HG02870 (cell line): ENCODE data around the gene CAB39.

Experiments used
- ATAC-seq: cut with Tn5 transposase; IDR thresholded peaks from one replicate; pipeline ENCODE4 v1.9.1; 2021; ENCODE audit warnings: mild to moderate bottlenecking, moderate library complexity; ENCODE audit not compliant: unreplicated experiment

The CAB39 gene

GRCh38 chr2:230849633-230850357 is 137.2 kb downstream of the CAB39 start:
- ATAC-seq, result no peak

DNA sequence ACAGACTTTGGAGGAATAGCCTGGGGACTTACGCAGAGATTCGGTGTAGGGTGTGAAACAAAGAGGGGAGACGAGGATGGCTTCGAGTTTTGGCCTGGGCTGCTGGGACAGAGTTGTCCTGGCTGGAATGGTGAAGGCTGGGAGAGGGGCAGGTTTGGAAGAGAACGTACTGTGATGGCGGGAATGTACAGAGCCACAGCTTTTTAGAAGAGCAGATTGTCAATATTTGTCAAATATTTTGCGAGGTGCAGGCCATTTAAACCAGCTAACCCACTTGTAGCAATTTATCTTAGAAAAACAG is 137.7 kb downstream of the CAB39 start:
- ATAC-seq, result no peak

DNA sequence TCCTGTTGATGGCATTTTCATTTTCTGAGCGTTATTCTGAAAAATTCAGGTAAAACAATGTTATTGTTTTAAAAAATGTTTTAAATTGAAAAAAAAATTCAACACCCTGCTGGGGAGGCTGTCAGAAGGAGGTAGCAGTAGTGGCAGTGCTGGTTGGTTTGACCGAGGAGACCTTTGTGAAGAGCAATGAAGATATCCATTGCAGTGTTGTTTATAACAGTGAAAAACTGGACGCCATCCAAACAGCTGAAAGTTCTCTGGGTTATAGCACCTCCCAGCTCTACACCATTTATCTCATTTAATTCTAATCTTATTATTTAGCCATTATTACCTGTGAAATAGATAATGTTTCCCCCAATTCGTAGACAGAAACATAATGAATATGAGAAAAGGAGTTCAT is 139.5 kb downstream of the CAB39 start:
- ATAC-seq, result no peak

- no peak for ATAC-seq
Measured at GRCh38 chr2:230861552-230862255, 149.1 kb downstream of the CAB39 start.

GRCh38 chr2:230862292-230862691 is 149.7 kb downstream of the CAB39 start:
- ATAC-seq, result no peak

- no peak for ATAC-seq
Measured at GRCh38 chr2:230863031-230863430, 150.4 kb downstream of the CAB39 start.

DNA sequence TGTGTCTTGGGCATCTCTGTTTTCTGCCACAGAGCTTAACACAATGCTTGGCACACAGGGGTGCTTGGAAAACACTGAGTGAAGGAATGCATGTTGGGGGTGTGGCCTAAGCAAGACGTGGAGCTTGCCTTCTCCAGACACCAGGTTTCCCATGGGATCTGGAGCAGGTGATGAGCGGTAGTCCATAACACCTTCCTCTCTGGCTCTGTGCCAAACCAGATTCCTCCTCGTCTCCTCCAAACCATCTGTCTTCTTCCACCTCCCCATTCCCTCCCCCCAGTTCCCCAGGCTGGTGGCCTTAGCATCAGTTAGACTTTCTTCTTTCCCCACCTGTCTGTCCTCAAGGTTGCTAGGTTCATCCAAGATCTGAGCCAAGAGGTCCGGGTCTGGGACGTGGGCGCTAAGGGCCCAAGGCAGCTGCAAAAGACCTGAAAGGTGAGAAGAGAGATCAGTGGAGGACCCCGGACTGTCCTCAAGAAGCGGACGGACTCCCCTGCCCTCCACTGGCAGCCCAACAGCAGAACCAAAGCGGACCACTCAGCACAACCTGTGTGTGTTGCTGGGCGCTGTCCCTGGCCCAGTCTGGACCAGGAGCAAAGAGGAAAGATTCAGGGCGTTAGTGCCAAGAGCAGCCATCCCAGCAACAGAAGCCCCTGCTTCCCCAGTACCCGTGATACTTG is 150.9 kb downstream of the CAB39 start:
- no peak for ATAC-seq

DNA sequence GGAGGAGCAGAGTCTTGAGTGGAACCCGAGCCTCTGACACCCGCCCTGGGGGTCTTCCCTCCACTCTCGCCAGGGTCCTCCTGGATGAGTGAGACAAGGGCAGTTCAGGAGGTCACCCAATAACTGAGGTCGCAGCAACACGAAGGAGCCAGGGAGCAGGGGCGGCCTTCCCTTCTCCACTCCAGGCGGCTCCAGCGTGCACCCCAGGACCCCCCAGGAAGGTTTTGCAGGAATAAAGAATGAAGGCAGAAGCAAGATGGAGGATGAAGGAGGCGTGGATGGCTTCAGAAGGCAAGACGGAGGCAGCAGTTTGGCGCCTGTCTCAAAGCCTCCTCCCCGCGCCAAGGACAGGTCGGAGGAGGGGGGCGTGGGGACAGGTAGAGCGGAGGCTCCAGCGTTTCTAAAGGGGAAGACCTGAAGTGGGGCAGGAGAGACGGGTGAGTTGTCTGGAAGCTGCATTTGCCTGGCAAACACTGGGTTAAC is 151.5 kb downstream of the CAB39 start:
- no peak for ATAC-seq

DNA sequence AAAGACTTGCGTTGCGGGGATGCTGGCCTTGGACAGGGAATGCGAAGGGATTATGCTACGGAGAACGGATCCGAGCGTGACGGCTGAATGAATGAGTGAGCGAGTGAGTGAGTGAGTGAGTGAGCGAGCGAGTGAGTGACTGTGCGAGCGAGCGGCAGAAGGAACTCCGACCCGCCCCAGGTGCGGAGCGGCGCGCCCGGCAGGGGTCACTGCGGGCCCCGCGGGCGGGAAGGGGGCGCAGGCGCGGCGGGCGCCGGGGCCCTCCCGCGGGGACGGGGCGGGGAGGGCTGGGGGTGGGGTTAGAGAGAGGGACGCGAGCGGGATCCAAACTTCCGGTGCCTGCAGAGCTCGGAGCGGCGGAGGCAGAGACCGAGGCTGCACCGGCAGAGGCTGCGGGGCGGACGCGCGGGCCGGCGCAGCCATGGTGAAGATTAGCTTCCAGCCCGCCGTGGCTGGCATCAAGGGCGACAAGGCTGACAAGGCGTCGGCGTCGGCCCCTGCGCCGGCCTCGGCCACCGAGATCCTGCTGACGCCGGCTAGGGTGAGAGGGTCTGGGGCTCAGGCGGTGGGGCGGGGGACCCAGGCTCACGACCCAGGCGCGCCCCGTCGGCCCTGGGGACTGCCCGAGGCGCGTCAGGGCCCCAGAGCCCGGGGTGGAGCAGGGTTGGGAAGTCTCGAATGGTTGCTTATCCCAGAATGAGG is 152.1 kb downstream of the CAB39 start, which contains the start of gene ITM2C:
Gene ITM2C (plus strand): TSS at position 338 of the 702 bp plus-strand sequence. CDS start 84 bp downstream, at position 422.
- ATAC-seq, result peak; percentile 65

DNA sequence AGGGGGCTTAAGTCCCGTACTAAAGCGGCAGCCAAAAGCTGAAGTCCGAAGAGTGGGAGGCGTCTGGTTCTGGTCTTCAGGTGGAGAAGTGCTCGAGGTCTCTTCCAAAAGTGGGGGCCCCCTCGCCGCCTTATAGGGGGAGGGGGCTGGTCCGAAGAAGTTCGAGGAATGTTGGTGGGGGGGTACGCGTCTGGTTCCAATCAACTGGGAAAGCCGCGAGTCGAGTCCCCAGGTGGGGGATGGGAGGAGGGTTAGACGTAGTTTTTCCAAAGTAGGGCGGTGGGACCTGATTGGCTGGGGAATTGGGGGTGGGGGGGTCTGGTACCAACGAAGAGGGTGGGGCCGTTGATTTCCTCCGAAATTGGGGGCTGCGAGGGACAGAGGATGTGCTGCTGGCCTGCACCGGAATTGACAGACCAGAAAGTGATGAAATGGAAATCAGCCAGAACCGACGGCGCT is 152.7 kb downstream of the CAB39 start:
- no peak for ATAC-seq

- no peak for ATAC-seq
Measured at GRCh38 chr2:230865766-230866755, 153.4 kb downstream of the CAB39 start.

- no peak for ATAC-seq
Measured at GRCh38 chr2:230866756-230867523, 154.3 kb downstream of the CAB39 start.

DNA sequence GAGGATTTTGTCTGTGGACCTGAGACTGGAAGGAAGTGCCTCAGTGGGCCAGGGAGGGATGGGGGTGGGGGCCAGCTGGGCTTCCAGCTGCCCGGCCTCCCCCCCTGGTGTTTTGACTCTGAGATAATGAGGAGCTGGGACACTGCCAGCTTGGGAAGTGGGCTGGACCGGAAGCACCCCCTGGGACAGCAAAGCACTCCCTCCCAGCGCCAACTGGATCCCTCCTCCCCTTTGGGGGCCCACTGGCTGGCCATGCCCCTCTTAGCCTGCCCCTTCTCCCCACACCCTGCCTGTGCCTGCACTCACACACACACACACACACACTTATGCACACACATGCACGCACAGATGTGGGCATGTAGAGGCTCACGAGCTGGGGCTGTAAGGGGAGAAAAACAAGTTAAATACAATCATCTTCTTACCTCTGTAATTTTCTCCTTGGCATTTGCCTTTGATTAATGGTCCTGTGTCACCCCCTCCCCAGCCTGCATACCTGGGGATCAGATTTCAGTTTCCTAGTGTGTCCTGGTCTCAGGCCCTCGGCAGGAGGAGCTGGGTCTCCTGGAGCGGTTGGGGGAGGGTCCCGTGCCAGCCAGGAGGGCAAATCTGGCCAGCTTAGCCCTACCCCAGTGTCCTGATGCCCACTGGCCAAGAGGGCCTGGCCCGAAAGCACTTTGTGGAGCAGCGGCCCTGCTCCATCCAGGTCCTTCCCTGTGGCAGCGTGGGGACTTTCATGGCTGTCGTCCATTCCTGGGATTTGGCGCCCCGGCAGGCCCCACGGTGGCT is 155.7 kb downstream of the CAB39 start:
- ATAC-seq, result no peak

GRCh38 chr2:230868947-230869913 is 156.6 kb downstream of the CAB39 start:
- ATAC-seq, result no peak

DNA sequence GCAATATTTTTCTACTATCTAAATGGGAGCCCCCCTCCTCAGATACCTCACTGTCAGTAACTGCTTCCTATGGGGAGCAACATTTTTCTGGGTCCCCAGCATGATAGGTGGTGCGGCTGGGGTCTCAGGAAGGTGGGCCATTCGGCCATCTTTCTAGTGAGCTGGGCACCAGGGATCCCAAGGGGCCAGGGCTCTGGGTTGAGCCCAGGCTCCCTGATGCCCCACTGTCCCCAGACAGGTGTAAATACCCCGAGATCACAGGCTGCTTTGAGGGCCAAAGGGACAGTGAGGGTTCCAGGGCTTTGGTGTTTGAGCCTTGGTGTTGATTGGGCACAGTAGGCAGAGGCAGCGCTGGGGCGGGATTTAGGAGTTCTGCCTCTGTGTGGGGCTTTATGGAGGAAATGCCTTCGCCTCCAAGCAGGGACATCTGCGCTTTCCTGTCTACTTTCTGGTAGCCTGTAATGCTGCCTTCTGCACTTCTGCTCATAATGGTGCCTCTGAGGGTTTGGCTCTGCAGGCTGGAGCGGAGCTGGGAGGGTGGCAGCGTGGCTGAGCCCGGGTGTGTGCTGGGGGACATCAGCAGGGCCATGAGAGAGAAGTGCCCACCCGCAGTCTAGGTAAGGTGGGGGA is 157.4 kb downstream of the CAB39 start:
- no peak for ATAC-seq
